ENCODE results near the gene POLR2L.

The POLR2L gene

GRCh38 chr11:868394-868793, 26.1 kb upstream of the POLR2L start:
- DNase-seq, result no peak

GRCh38 chr11:867856-868358, 25.6 kb upstream of the POLR2L start:
- no peak for DNase-seq

DNA sequence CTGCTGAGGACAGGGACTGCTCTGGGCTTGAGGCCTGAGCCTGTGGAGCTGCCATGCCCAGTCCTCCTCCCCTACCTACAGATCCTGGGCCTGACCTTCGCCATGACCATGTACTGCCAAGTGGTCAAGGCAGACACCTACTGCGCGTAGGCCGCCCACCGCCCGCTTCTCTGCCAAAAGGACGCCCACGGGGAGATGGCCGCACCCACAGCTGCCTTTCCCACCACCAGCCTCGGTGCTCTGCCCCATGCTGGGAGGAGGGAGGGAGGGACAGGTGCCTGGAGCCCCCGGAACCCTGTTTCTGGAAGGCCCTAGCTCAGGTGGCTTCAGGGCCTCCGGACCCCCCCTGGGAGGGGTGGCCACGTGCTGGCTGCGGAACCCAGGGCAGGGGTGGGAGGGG, 24.2 kb upstream of the POLR2L start:
- DNase-seq, result no peak

- no peak for DNase-seq
Measured at GRCh38 chr11:865462-866430, 23.4 kb upstream of the POLR2L start.

DNA sequence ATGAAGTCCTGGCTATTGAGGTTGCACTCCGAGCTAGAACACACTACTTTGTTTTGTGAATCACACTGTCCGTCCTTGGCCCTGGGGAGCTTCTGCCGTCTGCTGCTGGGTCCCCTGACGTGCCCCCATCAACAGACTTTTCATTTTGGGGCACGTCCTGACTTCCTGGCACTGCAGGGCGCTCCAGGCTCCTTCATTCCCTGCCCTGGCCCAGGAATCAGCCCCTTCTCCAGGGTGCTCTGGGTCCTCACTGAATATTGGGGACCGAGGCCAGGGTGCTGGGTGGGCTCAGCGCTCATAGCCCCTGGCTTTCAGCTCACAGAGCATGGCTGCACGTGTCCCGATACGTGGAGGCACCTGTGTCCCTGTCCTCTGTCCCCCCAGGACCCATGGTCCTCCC, 22.6 kb upstream of the POLR2L start:
- no peak for DNase-seq

- DNase-seq, result no peak
Measured at GRCh38 chr11:863910-864827, 21.8 kb upstream of the POLR2L start.

- DNase-seq, result no peak
Measured at GRCh38 chr11:863023-863909, 20.9 kb upstream of the POLR2L start.

DNA sequence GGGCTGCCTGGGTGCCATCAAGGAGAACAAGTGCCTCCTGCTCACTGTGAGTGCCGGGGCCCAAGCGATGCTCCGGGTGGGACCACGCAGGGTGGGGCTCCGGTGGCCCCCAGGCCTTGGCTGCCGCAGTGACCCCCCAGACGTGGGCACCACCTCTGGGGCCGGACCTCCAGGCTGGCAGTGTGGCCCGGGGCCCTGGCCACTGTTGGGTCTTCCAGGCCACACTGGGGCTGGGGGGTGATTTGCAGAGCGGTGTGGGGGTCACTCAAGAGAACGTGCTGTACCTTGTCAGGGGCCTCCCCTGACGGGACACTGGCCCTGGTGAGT, 20.3 kb upstream of the POLR2L start:
- DNase-seq, result no peak

DNA sequence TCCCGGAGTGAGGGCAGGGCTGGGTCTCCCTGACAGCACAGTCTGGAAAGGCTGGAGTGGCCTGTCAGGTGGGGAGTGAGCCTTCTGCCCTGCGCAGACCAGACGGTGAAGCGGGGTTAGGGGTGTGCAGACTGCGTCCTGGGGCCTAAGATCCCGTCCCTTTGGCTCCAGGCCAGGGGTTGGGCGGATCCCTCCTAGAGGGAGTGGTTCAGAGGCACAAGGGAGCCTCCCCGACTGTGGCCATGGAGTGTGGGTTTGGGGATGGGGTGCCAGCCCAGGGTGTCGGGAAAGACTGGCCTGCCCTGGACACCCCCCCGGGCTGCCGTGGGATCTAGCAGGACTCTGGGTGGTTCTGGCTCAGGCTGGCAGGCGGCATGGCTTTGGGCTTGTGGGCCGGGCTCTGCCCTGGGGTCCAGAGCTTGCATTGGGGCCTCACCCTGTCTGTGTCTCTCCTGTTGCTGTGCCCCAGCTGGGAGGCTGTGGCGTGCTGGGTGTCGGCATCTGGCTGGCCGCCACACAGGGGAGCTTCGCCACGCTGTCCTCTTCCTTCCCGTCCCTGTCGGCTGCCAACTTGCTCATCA, 19.8 kb upstream of the POLR2L start:
- DNase-seq, result no peak

DNA sequence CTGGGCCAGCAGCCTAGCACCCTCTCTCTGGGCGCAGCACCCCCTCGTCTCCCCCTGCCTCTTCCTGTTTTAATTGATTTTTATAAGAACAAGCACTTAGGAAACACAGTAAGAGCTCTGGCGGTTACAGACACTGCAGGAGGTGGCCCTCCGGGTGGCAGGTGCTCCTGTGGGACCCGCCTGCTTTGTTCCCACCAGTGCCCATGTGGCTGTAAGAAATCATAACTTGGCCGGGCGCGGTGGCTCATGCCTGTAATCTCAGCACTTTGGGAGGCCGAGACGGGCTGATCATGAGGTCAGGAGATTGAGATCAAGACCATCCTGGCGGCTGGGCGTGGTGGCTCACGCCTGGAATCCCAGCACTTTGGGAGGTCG, 18.8 kb upstream of the POLR2L start:
- DNase-seq, result peak; percentile 7

- DNase-seq, result no peak
Measured at GRCh38 chr11:860234-861104, 18.1 kb upstream of the POLR2L start.

DNA sequence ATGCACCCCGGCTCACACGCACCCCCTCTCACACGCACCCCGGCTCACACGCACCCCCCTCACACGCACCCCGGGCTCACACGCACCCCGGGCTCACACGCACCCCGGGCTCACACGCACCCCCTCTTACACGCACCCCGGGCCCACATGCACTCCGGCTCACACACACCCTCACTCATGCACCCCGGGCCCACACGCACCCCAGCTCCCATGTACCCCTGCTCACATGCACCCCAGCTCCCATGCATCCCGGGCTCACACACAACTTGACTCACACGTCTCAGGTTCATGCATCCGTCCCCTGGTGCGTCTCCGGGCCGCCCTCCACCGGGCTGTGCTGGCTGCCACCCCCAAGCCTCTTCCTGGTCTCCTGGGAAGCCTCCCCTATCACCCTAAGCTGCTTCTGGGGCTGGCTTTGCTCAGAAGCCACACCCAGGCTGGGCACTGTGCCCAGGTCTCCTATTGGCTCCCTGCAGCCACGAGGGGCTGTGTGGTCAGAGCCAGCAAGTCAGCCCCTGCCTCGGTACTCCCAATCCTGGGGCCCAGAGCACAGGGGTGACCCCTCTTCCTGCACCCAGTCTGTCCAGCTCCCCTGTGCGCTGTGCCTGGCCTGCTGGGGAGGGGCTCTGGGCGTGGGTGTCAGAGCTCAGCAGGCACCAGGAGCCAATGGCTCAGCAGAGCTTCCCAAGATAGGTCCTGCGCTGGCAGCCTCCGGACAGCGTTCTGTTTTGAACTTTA, 17.2 kb upstream of the POLR2L start:
- DNase-seq, result no peak

GRCh38 chr11:858762-859339, 16.5 kb upstream of the POLR2L start:
- DNase-seq, result no peak

DNA sequence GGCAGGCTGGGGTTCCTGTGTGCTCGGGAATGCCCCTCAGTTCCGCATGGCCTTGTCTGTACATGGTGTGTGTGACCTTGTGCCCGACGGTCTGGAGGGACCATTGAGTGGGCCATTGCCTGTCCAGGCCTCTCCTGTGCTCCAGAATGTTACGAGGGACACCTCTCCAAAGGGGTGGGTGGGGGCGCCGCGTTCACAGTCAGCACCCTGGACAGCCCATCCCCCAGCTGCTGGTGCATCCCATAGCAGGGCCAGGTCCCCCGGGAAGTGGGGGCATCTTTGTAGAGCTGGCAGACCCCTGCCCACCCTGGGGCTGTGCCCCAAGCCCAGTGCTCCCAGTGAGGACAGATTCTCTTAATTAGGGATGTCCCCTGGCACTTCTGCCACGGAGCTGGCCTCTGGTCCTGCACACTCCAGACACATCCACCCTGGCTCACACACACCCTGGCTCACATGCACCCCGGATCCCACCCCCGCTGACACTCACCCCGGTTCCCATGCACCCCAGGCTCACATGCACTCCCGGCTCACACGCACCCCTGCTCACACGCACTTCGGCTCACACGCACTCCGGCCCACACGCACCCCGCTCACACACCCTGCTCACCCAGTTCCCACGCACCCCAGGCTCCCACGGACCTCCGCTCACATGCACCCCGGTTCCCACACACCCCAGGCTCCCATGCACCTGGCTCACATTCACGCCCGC, 15.9 kb upstream of the POLR2L start:
- DNase-seq, result no peak

DNA sequence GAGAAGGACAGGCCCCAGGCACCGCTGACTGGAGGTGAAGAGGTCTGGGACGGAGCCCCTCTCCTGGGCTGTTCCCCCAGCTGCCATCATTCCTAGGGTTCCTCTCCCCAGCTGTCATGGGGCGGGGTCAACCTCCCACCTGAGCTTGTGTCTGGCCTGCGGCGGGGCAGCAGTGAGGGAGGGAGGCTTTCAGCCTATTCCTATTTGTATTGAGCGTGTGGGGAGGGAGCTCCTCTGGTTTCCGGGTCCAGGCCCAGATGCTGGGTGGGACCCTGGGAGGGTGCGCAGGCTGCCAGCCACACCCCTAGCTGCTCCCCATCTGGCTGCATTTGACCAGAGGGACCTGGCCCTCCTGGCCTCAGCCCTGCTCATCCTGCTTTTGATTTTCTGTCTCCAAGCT, 14.1 kb upstream of the POLR2L start:
- no peak for DNase-seq

DNA sequence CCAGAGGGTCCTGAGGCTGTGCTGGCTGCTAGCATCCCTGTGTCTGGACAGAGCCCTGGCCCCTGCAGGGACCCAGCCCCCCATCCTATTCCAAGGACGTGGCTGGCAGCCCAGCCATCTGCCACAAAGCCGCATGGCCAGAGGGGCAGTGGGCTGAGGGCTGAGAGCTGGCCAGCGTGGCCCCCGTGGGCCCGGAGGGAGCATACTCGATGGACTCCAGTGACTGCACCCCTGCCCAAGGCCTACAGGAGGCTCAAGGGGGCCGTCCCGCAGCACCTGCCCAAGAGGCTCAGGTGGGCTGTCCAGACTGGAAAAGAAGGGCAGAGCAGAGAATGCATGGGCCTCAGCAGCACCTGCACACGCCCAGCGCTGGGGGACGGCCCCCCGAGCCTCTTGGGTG, 13.5 kb upstream of the POLR2L start:
- no peak for DNase-seq

- no peak for DNase-seq
Measured at GRCh38 chr11:855330-855674, 13.0 kb upstream of the POLR2L start.

DNA sequence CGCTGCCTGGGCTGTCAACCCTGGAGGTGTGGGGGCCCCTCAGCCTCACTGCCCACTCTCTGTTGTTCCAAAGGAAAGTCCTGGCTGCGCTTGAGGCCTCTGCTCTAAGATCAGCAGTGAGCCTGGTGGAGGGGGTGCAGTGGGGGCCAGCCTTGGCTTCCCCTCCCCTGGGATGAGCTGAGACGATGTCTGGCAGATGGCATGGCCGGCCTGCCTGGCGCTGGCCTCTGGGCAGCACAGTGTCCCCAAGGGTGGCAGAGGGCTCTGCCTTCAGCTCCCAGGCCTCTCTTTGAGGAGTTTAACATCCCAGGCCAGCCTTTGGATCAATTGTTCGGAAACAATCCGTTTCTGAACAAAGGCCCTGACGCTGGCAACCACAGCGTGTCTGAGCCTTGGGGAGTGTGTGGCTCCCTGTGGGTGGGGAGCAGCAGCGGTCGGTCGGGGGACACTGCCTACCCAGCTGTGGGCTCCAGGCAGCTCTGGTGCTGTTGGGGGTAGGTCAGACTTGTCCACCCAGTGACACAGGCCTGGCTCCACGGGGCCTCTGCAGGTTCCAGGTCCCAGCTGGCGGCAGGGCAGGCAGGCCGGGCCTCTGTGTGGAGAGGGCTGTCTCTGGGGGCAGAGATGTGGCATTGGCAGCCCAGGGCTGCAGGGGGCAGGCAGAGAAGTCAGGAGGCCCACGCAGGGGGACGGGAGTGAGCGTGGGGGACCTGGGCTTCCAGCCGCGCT, 12.4 kb upstream of the POLR2L start:
- DNase-seq, result no peak

Measured in NCI-H1417 treated with DMSO at 0.1 percent for 48 hours (cell line).